ENCODE data around the gene ARSA. TPM values are rescaled to one million over a fixed set of nuclear protein-coding genes. Genes with fewer than 3 reads are reported as not detected.

Gene ARSA
- total and polyA plus RNA-seq, 2 of the 13 experiments (the other 11 are each of a cell fraction or from before 2014, with no cell fraction given), result 9.0 to 11.5 TPM

GRCh38 chr22:50640857-50641647 lies 13.1 kb upstream of the ARSA start (continued):
- TF ChIP-seq ZBTB40 (IDR thresholded peaks at IDR 0.05) (no peak), ZBTB40 (CRISPR knock-in tag; IDR thresholded peaks at IDR 0.05) (0 out of 2 replicates have a peak, but pooled peaks have one; percentile 24), RNF219 (CRISPR knock-in tag; IDR thresholded peaks at IDR 0.05) (no peak), ZNF768 (CRISPR knock-in tag; IDR thresholded peaks at IDR 0.05) (peak; percentile 18; the same call in 1 of the 2 replicates), ZC3H4 (CRISPR knock-in tag; IDR thresholded peaks at IDR 0.05; ENCODE audit: borderline replicate concordance) (0 out of 2 replicates have a peak, but pooled peaks have one; percentile 29), ARNT2 (CRISPR knock-in tag; IDR thresholded peaks at IDR 0.05; ENCODE audit: low read depth) (0 out of 2 replicates have a peak, but pooled peaks have one; percentile 21), ZNF605 (CRISPR knock-in tag; IDR thresholded peaks at IDR 0.05) (peak; percentile 10), HMGXB4 (CRISPR knock-in tag; IDR thresholded peaks at IDR 0.05; ENCODE audit: borderline replicate concordance in 1 of 2, low read depth in 1 of 2) (no peak), ZNF550 (CRISPR knock-in tag; IDR thresholded peaks at IDR 0.05; ENCODE audit: borderline replicate concordance) (0 out of 2 replicates have a peak, but pooled peaks have one; percentile 43), GPBP1L1 (CRISPR knock-in tag; IDR thresholded peaks at IDR 0.05) (no peak)

Measured in HepG2 (cell line).